Fibroblast of lung (primary cell): ENCODE measurements around the gene SIGLEC8. TPM values are rescaled to one million over a fixed set of nuclear protein-coding genes. Genes with fewer than 3 reads are reported as not detected.

Experiments used
- DNase-seq, 2 donors: peaks; one replicate each; pipeline versions ENCODE4 v3.0.0 to v3.0.0-alpha.2; 2010; ENCODE audit warnings: low read depth in 2 of 2
- H2AFZ ChIP-seq: 2 replicates; pipeline ENCODE4 v1.5.1; 2012; ENCODE audit warnings: low read length, control low read depth, inconsistent platforms
- H3K27ac ChIP-seq: 2 replicates; pipeline ENCODE4 v1.5.1; 2011; ENCODE audit warnings: low read length, control low read depth; ENCODE audit not compliant: insufficient read depth
- H3K27me3 ChIP-seq: 2 replicates; pipeline ENCODE4 v1.5.1; 2011; ENCODE audit warnings: mild to moderate bottlenecking, low read length; ENCODE audit not compliant: control insufficient read depth, insufficient read depth
- H3K36me3 ChIP-seq: 2 replicates; pipeline ENCODE4 v1.5.1; 2011; ENCODE audit warnings: low read length; ENCODE audit not compliant: control insufficient read depth, insufficient read depth
- H3K4me1 ChIP-seq: 2 replicates; pipeline ENCODE4 v1.5.1; 2011; ENCODE audit warnings: low read length; ENCODE audit not compliant: control insufficient read depth, insufficient read depth; ENCODE audit errors: extremely low read depth
- H3K4me2 ChIP-seq: 2 replicates; pipeline ENCODE4 v1.5.1; 2011; ENCODE audit warnings: low read length, control low read depth; ENCODE audit not compliant: insufficient read depth; ENCODE audit errors: extremely low read depth
- H3K4me3 ChIP-seq, 4 experiments: fragments of 200-600 bp in 1 of 4; sonication (generic) in 1 of 4; replicated peaks in 1 of 4; 2 replicates each; pipeline ENCODE4 v1.5.1; 2011 to 2016; ENCODE audit warnings: low read length in 4 of 4, low read depth in 3 of 4, mild to moderate bottlenecking in 3 of 4, control low read depth in 2 of 4, inconsistent platforms in 1 of 4, mixed read lengths in 1 of 4; ENCODE audit not compliant: insufficient read depth in 1 of 4; ENCODE audit errors: control extremely low read depth in 1 of 4
- H3K79me2 ChIP-seq: 2 replicates; pipeline ENCODE4 v1.5.1; 2012; ENCODE audit warnings: mild to moderate bottlenecking, low read length, inconsistent platforms; ENCODE audit not compliant: control insufficient read depth, insufficient read depth
- H3K9ac ChIP-seq: 2 replicates; pipeline ENCODE4 v1.5.1; 2011; ENCODE audit warnings: mild to moderate bottlenecking, low read length, control low read depth; ENCODE audit not compliant: insufficient read depth
- H3K9me3 ChIP-seq: 2 replicates; pipeline ENCODE4 v1.5.1; 2012; ENCODE audit warnings: low read depth, low read length; ENCODE audit not compliant: control insufficient read depth, insufficient read depth
- H4K20me1 ChIP-seq: 2 replicates; pipeline ENCODE4 v1.5.1; 2011; ENCODE audit warnings: low read length; ENCODE audit not compliant: control insufficient read depth, insufficient read depth; ENCODE audit errors: extremely low read depth
- CTCF ChIP-seq, 2 donors: IDR thresholded peaks in 1 of 2; conservative IDR thresholded peaks in 1 of 2; 1 replicate in 1 of 2; 2 replicates in 1 of 2; pipeline ENCODE4 v1.5.1; 2011 to 2012; ENCODE audit warnings: low read length in 2 of 2, control low read depth in 1 of 2, inconsistent platforms in 1 of 2, low read depth in 1 of 2, mild to moderate bottlenecking in 1 of 2
- EZH2 ChIP-seq: IDR thresholded peaks from 2 replicates; pipeline ENCODE4 v1.5.1; 2012; ENCODE audit warnings: low read length, control low read depth, mild to moderate bottlenecking; ENCODE audit errors: missing control alignments
- polyA plus RNA-seq, 2 donors: library from polyadenylated mRNA; depleted of rRNA in 1 of 2; stranded (reverse) in 1 of 2; unstranded in 1 of 2; fragments of >200 nt; gene quantifications; 2 replicates each; pipeline ENCODE4 v1.2.1, GENCODE V29; 2011 to 2012; ENCODE audit warnings: missing spikeins in 1 of 2
- total RNA-seq: library from RNA; depleted of rRNA; stranded (reverse); fragments of >200 nt; gene quantifications from 2 replicates; pipeline ENCODE4 v1.2.1, GENCODE V29; 2014

The SIGLEC8 gene
- total and polyA plus RNA-seq, 2 donors (not counting 1 experiment from before 2014, with no cell fraction given), result not detected

DNA sequence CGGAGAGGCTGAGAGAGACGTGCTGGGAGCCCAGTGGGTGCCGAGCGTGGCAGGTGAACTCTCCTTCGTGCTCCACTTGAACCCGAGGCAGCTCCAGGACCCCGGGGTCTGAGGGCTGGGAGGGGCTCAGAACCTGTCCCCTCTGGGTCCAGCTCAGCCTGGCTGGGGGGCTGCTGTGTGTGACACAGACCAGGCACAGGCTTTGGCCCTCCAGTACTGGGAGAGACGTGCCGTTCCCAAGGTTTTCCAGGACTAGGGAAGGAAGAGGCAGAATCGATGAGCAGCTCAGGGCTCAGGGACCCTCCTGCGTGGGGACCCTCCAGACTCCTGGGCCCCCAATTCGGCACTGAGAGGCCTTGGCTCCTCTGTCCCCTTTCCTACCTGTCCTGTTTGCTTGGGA, 43.1 kb downstream of the SIGLEC8 start:
- Histone ChIP-seq H2AFZ (no peak overlapping the region), H3K4me3 (no peak overlapping the region), H4K20me1 (no peaks in the 10 kb centered on the region), H3K36me3 (no peaks in the 10 kb centered on the region), H3K27me3 (no peaks in the 10 kb centered on the region), H3K4me2 (no peak overlapping the region), H3K4me1 (no peaks in the 10 kb centered on the region), H3K9ac (no peak overlapping the region), H3K79me2 (no peaks in the 10 kb centered on the region), H3K9me3 (no peaks in the 10 kb centered on the region), H3K27ac (no peak overlapping the region)
- no peak for DNase-seq
- TF ChIP-seq EZH2, result no peak
- TF ChIP-seq CTCF (conservative IDR thresholded peaks at IDR 0.05 in 1 of 2, IDR thresholded peaks at IDR 0.05 in 1 of 2; ENCODE audit: low read depth in 1 of 2, low read length in 2 of 2), result no peak

DNA sequence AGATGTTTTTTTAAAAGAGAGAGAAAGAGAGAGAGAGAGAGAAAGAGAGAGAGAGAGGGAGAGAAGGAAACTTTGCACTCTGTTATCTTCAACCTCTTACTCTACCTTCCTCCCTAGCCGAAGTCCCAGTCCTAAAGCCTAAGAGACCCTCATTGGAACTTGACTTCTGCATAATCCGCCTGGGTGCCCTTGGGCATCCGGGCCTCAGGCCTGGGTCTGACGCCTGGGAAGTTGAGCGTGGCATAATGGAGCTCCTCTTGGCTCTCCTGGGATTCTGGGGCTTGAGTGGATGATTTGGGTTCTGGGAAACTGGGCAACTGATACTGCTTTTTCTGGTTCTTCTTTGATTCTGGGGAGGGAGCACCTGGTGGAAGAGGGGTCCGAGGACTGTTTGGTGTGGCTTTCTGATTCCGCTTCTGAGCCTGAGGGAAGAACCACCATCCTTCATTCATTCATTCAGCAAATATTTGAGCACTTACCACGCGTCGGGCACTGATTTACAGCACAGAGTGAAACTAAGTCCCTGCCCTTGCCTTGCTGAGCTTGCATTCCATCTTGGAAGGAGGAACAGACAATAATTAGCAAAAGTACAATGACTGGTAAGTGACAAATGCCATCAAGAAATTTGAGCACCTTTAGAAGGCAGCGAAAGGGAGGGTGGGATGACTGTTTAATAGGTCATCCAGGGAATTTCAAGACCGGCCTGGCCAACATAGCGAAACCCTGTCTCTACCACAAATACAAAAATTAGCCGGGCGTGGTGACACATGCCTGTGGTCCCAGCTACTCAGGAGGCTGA, 47.1 kb downstream of the SIGLEC8 start:
- Histone ChIP-seq H3K9ac (no peak overlapping the region), H3K9me3 (no peaks in the 10 kb centered on the region), H3K79me2 (no peaks in the 10 kb centered on the region), H3K4me2 (no peak overlapping the region), H3K4me1 (no peaks in the 10 kb centered on the region), H3K27me3 (no peaks in the 10 kb centered on the region), H3K27ac (no peak overlapping the region), H3K4me3 (no peak overlapping the region), H3K36me3 (no peaks in the 10 kb centered on the region), H2AFZ (no peak overlapping the region), H4K20me1 (no peaks in the 10 kb centered on the region)
- no peak for DNase-seq
- TF ChIP-seq EZH2 (no peak), CTCF (conservative IDR thresholded peaks at IDR 0.05 in 1 of 2, IDR thresholded peaks at IDR 0.05 in 1 of 2; ENCODE audit: low read depth in 1 of 2, low read length in 2 of 2) (no peak)

DNA sequence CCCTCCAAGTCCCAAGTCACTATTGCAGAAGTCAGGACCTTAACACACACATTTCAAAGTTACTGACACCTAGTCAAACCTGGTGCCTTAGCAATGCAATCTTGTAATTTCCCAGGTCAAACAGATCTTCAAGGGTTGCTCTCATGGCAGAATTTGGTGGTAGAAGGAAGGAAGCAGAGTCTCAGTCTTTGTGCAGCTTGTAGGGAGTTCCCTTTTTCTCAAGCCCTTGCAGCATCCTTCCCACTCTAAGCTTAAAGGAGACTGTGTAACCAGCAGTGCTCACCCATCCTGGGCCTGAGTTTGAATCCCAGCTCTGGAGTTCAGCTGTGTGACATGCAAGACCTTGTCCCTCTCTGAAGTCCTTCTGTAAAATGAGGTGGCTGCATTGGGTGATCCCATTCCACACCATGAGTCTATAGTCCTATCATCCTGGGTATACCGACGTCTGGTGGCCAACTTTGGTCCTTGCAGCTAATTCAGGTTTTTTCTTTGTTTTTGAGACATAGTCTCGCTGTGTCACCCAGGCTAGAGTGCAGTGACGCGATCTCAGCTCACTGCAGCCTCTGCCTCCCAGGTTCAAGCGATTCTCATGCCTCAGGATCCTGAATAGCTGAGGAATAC, 50.6 kb downstream of the SIGLEC8 start:
- peak in 1 of 2 donors; percentile 39 for DNase-seq
- TF ChIP-seq CTCF (conservative IDR thresholded peaks at IDR 0.05 in 1 of 2, IDR thresholded peaks at IDR 0.05 in 1 of 2; ENCODE audit: low read depth in 1 of 2, low read length in 2 of 2) (peak; percentile 38 to 60), EZH2 (no peak)

More for the DNA sequence above, 50.6 kb downstream of the SIGLEC8 start:
- H3K9ac ChIP-seq, result no peak overlapping the region
- H3K27ac ChIP-seq, result no peak overlapping the region
- no peaks in the 10 kb centered on the region for H3K79me2 ChIP-seq
- no peaks in the 10 kb centered on the region for H3K9me3 ChIP-seq
- H3K4me1 ChIP-seq, result no peaks in the 10 kb centered on the region
- no peak overlapping the region for H2AFZ ChIP-seq
- H3K4me3 ChIP-seq, result no peak overlapping the region
- no peaks in the 10 kb centered on the region for H4K20me1 ChIP-seq
- H3K36me3 ChIP-seq, result no peaks in the 10 kb centered on the region
- H3K27me3 ChIP-seq, result no peaks in the 10 kb centered on the region
- H3K4me2 ChIP-seq, result no peak overlapping the region
